PFSK-1 (cell line): ENCODE data around the gene SRGN.

Experiments used
- POLR2AphosphoS5 ChIP-seq: IDR thresholded peaks from 2 replicates; pipeline ENCODE4 v1.6.1; 2012; ENCODE audit warnings: low read depth, mild to moderate bottlenecking, control low read depth, low read length, moderate library complexity
- SIN3A ChIP-seq: IDR thresholded peaks from 2 replicates; pipeline ENCODE4 v1.6.1; 2012; ENCODE audit warnings: mild to moderate bottlenecking, low read length, moderate library complexity, borderline replicate concordance; ENCODE audit not compliant: insufficient read depth

- TF ChIP-seq POLR2AphosphoS5 = no peak
- TF ChIP-seq SIN3A = no peak
Measured at GRCh38 chr10:69142983-69143382, 55.1 kb downstream of the SRGN start.
